ENCODE data around the gene LYRM4. TPM values are rescaled to one million over a fixed set of nuclear protein-coding genes. Genes with fewer than 3 reads are reported as not detected.

Gene LYRM4
- total RNA-seq, 1 experiment from 2014 or later = 44.3 TPM

DNA sequence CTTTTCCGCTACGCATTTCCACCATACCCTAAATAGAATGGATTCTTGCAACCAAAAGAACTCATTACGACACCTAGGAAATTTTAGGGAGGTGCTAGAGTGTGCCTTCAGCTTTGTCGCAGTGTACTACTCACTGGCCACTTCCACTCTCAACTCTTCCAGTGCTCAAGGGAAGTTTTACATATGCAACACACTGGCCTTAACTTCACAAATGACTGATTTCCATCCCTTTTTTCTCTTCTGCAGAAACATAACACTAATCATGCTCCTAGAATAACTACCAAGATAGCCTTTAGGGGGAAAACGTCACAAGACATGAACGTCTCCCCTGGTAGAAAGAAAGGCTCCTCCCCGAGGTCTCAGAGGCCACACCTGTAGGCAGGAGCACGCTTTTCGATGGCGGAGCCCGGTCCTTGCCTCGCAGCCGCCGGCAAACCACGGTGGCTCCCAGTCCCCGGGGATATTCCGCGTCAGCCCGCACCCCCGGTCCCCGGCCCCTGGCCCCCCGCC, 584 bp downstream of the LYRM4 start:
- Histone ChIP-seq H3K9ac (ENCODE audit: extremely low read depth, insufficient read length, low read length) (peak overlapping the region; percentile 67), H2BK15ac (ENCODE audit: low read depth, low read length) (no peak overlapping the region), H3T11ph (ENCODE audit: low read length) (no peak overlapping the region), H3K27ac (ENCODE audit: insufficient read length, low read depth, low read length) (no peak overlapping the region), H3K56ac (ENCODE audit: insufficient read length, low read depth, low read length) (no peak overlapping the region), H4K20me1 (ENCODE audit: control insufficient read depth, insufficient read depth, insufficient read length) (no peaks in the 10 kb centered on the region), H2BK5ac (ENCODE audit: insufficient read length, low read length) (no peak overlapping the region), H2BK12ac (ENCODE audit: insufficient read length, low read depth, low read length) (no peak overlapping the region), H4K5ac (ENCODE audit: insufficient read length, low read depth, low read length) (no peak overlapping the region), H3K79me1 (ENCODE audit: insufficient read depth, low read depth, low read length, poor library complexity, severe bottlenecking) (peaks cover 3% of the 10 kb centered on the region), H2AK5ac (ENCODE audit: insufficient read length, low read length) (no peak overlapping the region), H3K79me2 (ENCODE audit: insufficient read depth, low read length) (no peaks in the 10 kb centered on the region), H4K8ac (replicated peaks; ENCODE audit: insufficient read length, low read depth, low read length) (no peak overlapping the region), H3K4me2 (ENCODE audit: insufficient read depth, insufficient read length, low read length) (peak overlapping the region; percentile 91), H3K14ac (ENCODE audit: insufficient read depth, low read length) (no peak overlapping the region; the same call in 1 of the 2 replicates), H2BK20ac (ENCODE audit: low read depth, low read length, poor library complexity, severe bottlenecking) (no peak overlapping the region), H3K27me3 (ENCODE audit: insufficient read depth, low read length) (no peaks in the 10 kb centered on the region), H4K91ac (ENCODE audit: insufficient read length, low read depth, low read length) (no peak overlapping the region), H3K23me2 (ENCODE audit: insufficient read length, low read depth, low read length, poor library complexity, severe bottlenecking) (peaks cover 2% of the 10 kb centered on the region), H3K18ac (ENCODE audit: insufficient read length, low read depth, low read length) (no peak overlapping the region), H3K4ac (ENCODE audit: low read depth, low read length) (no peak overlapping the region), H2BK120ac (ENCODE audit: low read depth, low read length, poor library complexity, severe bottlenecking) (no peak overlapping the region), H3K9me3 (ENCODE audit: control insufficient read depth, low read depth, low read length) (no peaks in the 10 kb centered on the region), H3K4me1 (ENCODE audit: insufficient read depth, low read length) (no peaks in the 10 kb centered on the region), H3K23ac (ENCODE audit: insufficient read length, low read depth, low read length) (no peak overlapping the region), H2AFZ (ENCODE audit: low read length) (no peak overlapping the region)
- no CpG with 5 or more reads among the region's 22 CpGs for WGBS (ENCODE audit: extremely low coverage, insufficient read length, low lambda C conversion rate)
- H3K36me3 Mint-ChIP-seq (ENCODE audit: insufficient read depth in 1 of 3, low read depth in 3 of 3) = peaks cover 12 to 22% (median 20%) of the 10 kb centered on the region in 3 experiments; a peak in 6 of 7 replicates
- H3K4me1 Mint-ChIP-seq = peaks cover 8 to 10% of the 10 kb centered on the region in 2 experiments
- peak overlapping the region; percentile 90 to 99 (median 96) for H3K27ac Mint-ChIP-seq
- H3K27me3 Mint-ChIP-seq (ENCODE audit: low read depth) = no peaks in the 10 kb centered on the region
- H3K4me3 Mint-ChIP-seq = peak overlapping the region; percentile 98
- peak; percentile 79 for DNase-seq
- peaks cover 4% of the 10 kb centered on the region in 2 experiments; a peak in 2 of 5 replicates for H3K9me3 Mint-ChIP-seq
- TF ChIP-seq, protein P1, sequence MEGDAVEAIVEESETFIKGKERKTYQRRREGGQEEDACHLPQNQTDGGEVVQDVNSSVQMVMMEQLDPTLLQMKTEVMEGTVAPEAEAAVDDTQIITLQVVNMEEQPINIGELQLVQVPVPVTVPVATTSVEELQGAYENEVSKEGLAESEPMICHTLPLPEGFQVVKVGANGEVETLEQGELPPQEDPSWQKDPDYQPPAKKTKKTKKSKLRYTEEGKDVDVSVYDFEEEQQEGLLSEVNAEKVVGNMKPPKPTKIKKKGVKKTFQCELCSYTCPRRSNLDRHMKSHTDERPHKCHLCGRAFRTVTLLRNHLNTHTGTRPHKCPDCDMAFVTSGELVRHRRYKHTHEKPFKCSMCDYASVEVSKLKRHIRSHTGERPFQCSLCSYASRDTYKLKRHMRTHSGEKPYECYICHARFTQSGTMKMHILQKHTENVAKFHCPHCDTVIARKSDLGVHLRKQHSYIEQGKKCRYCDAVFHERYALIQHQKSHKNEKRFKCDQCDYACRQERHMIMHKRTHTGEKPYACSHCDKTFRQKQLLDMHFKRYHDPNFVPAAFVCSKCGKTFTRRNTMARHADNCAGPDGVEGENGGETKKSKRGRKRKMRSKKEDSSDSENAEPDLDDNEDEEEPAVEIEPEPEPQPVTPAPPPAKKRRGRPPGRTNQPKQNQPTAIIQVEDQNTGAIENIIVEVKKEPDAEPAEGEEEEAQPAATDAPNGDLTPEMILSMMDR (conservative IDR thresholded peaks at IDR 0.05) = no peak

Measured in H9 (cell line).